Osteocyte (in vitro differentiated cells): ENCODE data around the gene PIK3R3. TPM values are rescaled to one million over a fixed set of nuclear protein-coding genes. Genes with fewer than 3 reads are reported as not detected.

Experiments used
- DNase-seq: peaks from one replicate; pipeline ENCODE4 v3.0.0; 2021; ENCODE audit warnings: mixed read lengths; ENCODE audit not compliant: unreplicated experiment; ENCODE audit errors: extremely low spot score
- H3K27ac Mint-ChIP-seq: one replicate; pipeline ENCODE4 v1.8.0; 2021; ENCODE audit warnings: mild to moderate bottlenecking, mixed read lengths; ENCODE audit not compliant: unreplicated experiment
- H3K27me3 Mint-ChIP-seq: one replicate; pipeline ENCODE4 v1.8.0; 2021; ENCODE audit warnings: mixed read lengths; ENCODE audit not compliant: unreplicated experiment
- H3K36me3 Mint-ChIP-seq: one replicate; pipeline ENCODE4 v1.8.0; 2021; ENCODE audit warnings: mixed read lengths; ENCODE audit not compliant: unreplicated experiment
- H3K4me1 Mint-ChIP-seq: one replicate; pipeline ENCODE4 v1.8.0; 2021; ENCODE audit warnings: mixed read lengths; ENCODE audit not compliant: unreplicated experiment
- H3K4me3 Mint-ChIP-seq: one replicate; pipeline ENCODE4 v1.8.0; 2021; ENCODE audit warnings: mild to moderate bottlenecking, moderate library complexity, mixed read lengths; ENCODE audit not compliant: unreplicated experiment
- H3K9me3 Mint-ChIP-seq: one replicate; pipeline ENCODE4 v1.8.0; 2021; ENCODE audit warnings: mixed read lengths; ENCODE audit not compliant: unreplicated experiment
- total RNA-seq: library from RNA; stranded (reverse); gene quantifications from 2 replicates; pipeline ENCODE4 v1.2.1, GENCODE V29; 2021
- TF ChIP-seq, protein P1 (sequence below): fragments of 200-600 bp; sonication (generic); IDR thresholded peaks from 2 replicates; pipeline ENCODE4 v1.5.0; 2021; ENCODE audit warnings: antibody characterized with exemption, mild to moderate bottlenecking, moderate library complexity

Gene PIK3R3
- total RNA-seq, 1 donor from 2014 or later = 33.2 TPM

DNA sequence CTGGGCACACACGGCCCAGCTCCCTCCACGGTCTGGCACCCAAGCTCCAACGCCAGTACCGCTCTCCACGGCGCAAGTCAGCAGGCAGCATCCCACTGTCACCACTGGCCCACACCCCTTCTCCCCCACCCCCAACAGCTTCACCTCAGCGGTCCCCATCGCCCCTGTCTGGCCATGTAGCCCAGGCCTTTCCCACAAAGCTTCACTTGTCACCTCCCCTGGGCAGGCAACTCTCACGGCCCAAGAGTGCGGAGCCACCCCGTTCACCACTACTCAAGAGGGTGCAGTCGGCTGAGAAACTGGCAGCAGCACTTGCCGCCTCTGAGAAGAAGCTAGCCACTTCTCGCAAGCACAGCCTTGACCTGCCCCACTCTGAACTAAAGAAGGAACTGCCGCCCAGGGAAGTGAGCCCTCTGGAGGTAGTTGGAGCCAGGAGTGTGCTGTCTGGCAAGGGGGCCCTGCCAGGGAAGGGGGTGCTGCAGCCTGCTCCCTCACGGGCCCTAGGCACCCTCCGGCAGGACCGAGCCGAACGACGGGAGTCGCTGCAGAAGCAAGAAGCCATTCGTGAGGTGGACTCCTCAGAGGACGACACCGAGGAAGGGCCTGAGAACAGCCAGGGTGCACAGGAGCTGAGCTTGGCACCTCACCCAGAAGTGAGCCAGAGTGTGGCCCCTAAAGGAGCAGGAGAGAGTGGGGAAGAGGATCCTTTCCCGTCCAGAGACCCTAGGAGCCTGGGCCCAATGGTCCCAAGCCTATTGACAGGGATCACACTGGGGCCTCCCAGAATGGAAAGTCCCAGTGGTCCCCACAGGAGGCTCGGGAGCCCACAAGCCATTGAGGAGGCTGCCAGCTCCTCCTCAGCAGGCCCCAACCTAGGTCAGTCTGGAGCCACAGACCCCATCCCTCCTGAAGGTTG lies 97.6 kb downstream of the PIK3R3 start:
- Mint-ChIP-seq H3K36me3 (peaks cover 10% of the 10 kb centered on the region), H3K4me1 (no peaks in the 10 kb centered on the region), H3K27ac (no peak overlapping the region), H3K9me3 (no peaks in the 10 kb centered on the region), H3K27me3 (no peaks in the 10 kb centered on the region), H3K4me3 (no peak overlapping the region)
- TF ChIP-seq, protein P1, sequence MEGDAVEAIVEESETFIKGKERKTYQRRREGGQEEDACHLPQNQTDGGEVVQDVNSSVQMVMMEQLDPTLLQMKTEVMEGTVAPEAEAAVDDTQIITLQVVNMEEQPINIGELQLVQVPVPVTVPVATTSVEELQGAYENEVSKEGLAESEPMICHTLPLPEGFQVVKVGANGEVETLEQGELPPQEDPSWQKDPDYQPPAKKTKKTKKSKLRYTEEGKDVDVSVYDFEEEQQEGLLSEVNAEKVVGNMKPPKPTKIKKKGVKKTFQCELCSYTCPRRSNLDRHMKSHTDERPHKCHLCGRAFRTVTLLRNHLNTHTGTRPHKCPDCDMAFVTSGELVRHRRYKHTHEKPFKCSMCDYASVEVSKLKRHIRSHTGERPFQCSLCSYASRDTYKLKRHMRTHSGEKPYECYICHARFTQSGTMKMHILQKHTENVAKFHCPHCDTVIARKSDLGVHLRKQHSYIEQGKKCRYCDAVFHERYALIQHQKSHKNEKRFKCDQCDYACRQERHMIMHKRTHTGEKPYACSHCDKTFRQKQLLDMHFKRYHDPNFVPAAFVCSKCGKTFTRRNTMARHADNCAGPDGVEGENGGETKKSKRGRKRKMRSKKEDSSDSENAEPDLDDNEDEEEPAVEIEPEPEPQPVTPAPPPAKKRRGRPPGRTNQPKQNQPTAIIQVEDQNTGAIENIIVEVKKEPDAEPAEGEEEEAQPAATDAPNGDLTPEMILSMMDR = no peak
- no peak for DNase-seq

DNA sequence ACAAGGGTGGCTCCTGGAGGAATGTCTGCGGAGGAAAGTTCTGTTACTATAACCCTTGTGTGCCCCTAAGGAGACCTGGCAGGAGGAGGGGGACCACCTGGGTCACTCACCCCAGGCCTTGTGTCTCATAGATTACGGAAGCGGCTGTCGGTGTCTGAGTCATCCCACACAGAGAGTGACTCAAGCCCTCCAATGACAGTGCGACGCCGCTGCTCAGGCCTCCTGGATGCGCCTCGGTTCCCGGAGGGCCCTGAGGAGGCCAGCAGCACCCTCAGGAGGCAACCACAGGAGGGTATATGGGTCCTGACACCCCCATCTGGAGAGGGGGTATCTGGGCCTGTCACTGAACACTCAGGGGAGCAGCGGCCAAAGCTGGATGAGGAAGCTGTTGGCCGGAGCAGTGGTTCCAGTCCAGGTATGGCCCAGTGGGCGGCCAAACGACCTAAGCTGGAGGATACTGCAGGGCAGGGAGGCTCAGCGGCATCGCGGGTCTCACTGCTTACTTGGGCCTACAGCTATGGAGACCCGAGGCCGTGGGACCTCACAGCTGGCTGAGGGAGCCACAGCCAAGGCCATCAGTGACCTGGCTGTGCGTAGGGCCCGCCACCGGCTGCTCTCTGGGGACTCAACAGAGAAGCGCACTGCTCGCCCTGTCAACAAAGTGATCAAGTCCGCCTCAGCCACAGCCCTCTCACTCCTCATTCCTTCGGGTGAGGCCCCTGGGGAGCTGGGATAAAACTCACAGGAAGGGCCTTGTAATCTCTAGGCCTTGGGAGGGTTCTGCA lies 101.4 kb downstream of the PIK3R3 start:
- Mint-ChIP-seq H3K27me3 (no peaks in the 10 kb centered on the region), H3K27ac (no peak overlapping the region), H3K4me1 (no peaks in the 10 kb centered on the region), H3K4me3 (no peak overlapping the region), H3K36me3 (peaks cover 12% of the 10 kb centered on the region), H3K9me3 (no peaks in the 10 kb centered on the region)
- DNase-seq = no peak
- TF ChIP-seq, protein P1 = no peak

DNA sequence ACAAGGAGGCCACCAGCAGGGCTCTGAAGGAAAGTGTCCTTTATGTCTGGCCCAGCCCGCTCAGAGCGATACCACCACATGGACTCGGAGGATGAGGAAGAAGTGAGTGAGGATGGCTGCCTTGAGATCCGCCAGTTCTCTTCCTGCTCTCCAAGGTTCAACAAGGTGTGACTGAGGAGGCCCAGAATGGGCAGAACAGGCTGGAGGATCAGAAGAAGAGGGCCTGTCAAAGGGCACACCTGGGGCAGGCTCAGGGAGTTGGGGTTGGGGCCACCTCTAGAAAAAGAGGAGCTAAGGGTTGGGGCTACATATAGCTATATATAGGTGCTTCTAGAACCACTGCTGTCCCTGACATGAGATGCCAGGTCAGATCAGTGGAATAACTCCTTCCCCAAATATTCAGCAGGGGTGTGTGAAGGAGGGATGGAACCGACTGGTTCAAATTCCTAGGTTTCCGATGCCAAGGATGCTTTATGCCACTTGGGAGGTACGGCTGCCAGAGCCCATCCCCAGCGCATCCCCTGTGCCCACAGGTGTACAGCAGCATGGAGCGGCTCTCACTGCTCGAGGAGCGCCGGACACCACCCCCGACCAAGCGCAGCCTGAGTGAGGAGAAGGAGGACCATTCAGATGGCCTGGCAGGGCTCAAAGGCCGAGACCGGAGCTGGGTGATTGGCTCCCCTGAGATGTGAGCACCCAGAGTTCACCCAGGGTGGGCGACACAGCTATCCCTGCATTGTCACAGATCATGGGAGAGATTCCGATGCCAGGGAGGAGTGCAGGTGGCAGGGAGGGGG lies 102.2 kb downstream of the PIK3R3 start:
- Mint-ChIP-seq H3K4me3 (no peak overlapping the region), H3K27ac (peak overlapping the region; percentile 14), H3K36me3 (peaks cover 12% of the 10 kb centered on the region), H3K4me1 (no peaks in the 10 kb centered on the region), H3K9me3 (no peaks in the 10 kb centered on the region), H3K27me3 (no peaks in the 10 kb centered on the region)
- no peak for DNase-seq
- TF ChIP-seq, protein P1 = no peak

DNA sequence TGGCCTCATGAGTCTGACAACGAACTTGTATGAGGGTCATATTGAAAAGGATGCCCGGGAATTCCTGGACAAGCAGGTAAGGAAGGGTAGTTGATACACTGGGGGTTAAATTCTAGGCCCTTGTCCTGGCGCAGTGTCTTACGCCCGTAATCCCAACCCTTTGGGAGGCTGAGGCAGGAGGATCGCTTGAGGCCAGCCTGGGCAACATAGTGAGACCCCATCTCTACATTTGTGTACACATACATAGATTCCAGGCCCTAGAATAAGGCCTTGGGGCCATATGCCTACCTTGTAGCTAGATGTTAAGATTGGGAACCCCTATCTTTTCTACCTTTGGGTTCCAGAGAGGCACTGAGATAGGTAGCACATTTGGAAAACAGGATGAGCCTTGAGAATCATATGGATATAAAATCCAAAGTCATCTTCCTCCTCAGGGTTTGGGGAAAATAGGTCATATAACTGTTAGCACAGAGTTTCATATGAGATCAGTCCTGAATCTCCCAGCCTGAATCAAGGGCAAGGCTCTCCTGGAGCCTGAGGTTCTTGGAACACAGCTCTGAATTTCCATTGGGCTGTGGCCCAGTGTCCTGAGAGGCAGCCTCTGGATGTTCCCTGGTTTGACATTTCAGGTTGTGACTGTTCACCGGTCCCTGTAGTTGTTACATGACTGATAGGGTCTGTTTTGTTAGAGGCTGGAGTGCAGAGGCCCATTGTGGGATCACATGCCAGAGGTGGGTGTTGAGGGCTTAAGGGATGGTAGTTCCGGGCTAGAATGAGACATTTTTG lies 104.4 kb downstream of the PIK3R3 start:
- Mint-ChIP-seq H3K9me3 (no peaks in the 10 kb centered on the region), H3K27me3 (no peaks in the 10 kb centered on the region), H3K4me3 (no peak overlapping the region), H3K27ac (no peak overlapping the region), H3K36me3 (peaks cover 10% of the 10 kb centered on the region), H3K4me1 (no peaks in the 10 kb centered on the region)
- TF ChIP-seq, protein P1 = no peak
- DNase-seq = no peak
